Motor neuron (in vitro differentiated cells): ENCODE data around the gene COL25A1. TPM values are rescaled to one million over a fixed set of nuclear protein-coding genes. Genes with fewer than 3 reads are reported as not detected.

Experiments used
- ATAC-seq, 8 experiments: fragments of 200-7000 bp; cut with Tn5 transposase; replicated peaks in 6 of 8; 2 replicates each; pipeline ENCODE4 v1.8.0; 2021; ENCODE audit warnings: mild to moderate bottlenecking in 8 of 8, moderate library complexity in 8 of 8
- H3K27ac ChIP-seq, 2 donors: fragments of 250-450 bp; sonication (Bioruptor Pico); 2 replicates each; pipeline ENCODE4 v1.9.0; 2021; ENCODE audit warnings: antibody characterized with exemption in 2 of 2, mild to moderate bottlenecking in 2 of 2, moderate library complexity in 1 of 2
- H3K4me1 ChIP-seq, 2 donors: fragments of 250-450 bp; sonication (Bioruptor Pico); replicated peaks in 1 of 2; 2 replicates each; pipeline ENCODE4 v1.6.1; 2021; ENCODE audit warnings: antibody characterized with exemption in 2 of 2, mild to moderate bottlenecking in 2 of 2, moderate library complexity in 1 of 2
- H3K4me3 ChIP-seq, 5 donors: fragments of 250-450 bp; sonication (Bioruptor Pico); 2 replicates each; pipeline ENCODE4 v1.9.0; 2021; ENCODE audit warnings: antibody characterized with exemption in 5 of 5, mild to moderate bottlenecking in 5 of 5, moderate library complexity in 4 of 5
- WGBS, 10 experiments: fragments of 450-650 bp; shearing (Covaris generic); methylation state at CpG; one replicate each; pipeline ENCODE4 v1.0.0; 2022; 5-methylcytosine and 5-hydroxymethylcytosine counted together
- in situ Hi-C, 9 experiments: fragments of 400-800 bp; cut with MboI; loops; one replicate each; pipeline ENCODE4 v1.15.0; 2021; ENCODE audit warnings: low sequenced_read_pairs in 9 of 9, low pct_unique_long_range_greater_than_20kb in 2 of 9; ENCODE audit not compliant: unreplicated experiment in 9 of 9
- total RNA-seq, 8 experiments: library from RNA; unstranded; fragments of 300-600 nt; gene quantifications; 2 replicates each; pipeline versions ENCODE4 v1.2.3 to v1.2.4, GENCODE V29; 2022

The COL25A1 gene
- total RNA-seq, 8 experiments from 2014 or later = 1.3 to 15.1 (median 2.7) TPM

GRCh38 chr4:109171070-109171469 lies 131.4 kb downstream of the COL25A1 start:
- Histone ChIP-seq H3K27ac (no peak overlapping the region), H3K4me1 (peaks cover 0 to 11% of the 10 kb centered on the region in 2 donors), H3K4me3 (no peak overlapping the region)
- in situ Hi-C loops = no loop called here
- ATAC-seq = peak in 2 of 8 experiments; percentile 28 to 55

- in situ Hi-C loops = no loop called here
- no peak overlapping the region for H3K27ac ChIP-seq
- no peak for ATAC-seq
- H3K4me1 ChIP-seq = peaks cover 0 to 11% of the 10 kb centered on the region in 2 donors
- no peak overlapping the region for H3K4me3 ChIP-seq
- WGBS, 10 experiments = 8 to 100% (median 100%) methylated on average over 1 of the region's 1 CpG; no CpG with 5 or more reads in 3 of the 10 experiments
Measured at GRCh38 chr4:109169170-109169569, 133.3 kb downstream of the COL25A1 start.

- 67 to 100% (median 92%) methylated on average over 1 to 3 of the region's 3 CpGs for WGBS, 10 experiments
- in situ Hi-C loops = no loop called here
- Histone ChIP-seq H3K27ac (no peak overlapping the region), H3K4me1 (peaks cover 0 to 2% of the 10 kb centered on the region in 2 donors), H3K4me3 (no peak overlapping the region)
- no peak for ATAC-seq
Measured at GRCh38 chr4:109166586-109166985, 135.9 kb downstream of the COL25A1 start.

- in situ Hi-C loops = no loop called here
- H3K4me3 ChIP-seq = no peak overlapping the region
- peaks cover 0 to 2% of the 10 kb centered on the region in 2 donors for H3K4me1 ChIP-seq
- ATAC-seq = no peak
- H3K27ac ChIP-seq = no peak overlapping the region
Measured at GRCh38 chr4:109166126-109166525, 136.3 kb downstream of the COL25A1 start.

- Histone ChIP-seq H3K27ac (no peak overlapping the region), H3K4me3 (no peak overlapping the region), H3K4me1 (peaks cover 0 to 2% of the 10 kb centered on the region in 2 donors)
- peak in 6 of 8 experiments; percentile 35 to 77 (median 54) for ATAC-seq
- in situ Hi-C loops = no loop called here
Measured at GRCh38 chr4:109164011-109164410, 138.4 kb downstream of the COL25A1 start.

GRCh38 chr4:109163493-109163892 lies 139.0 kb downstream of the COL25A1 start:
- no peak for ATAC-seq
- no peak overlapping the region for H3K27ac ChIP-seq
- in situ Hi-C loops = no loop called here
- no peak overlapping the region for H3K4me3 ChIP-seq
- peaks cover 0 to 2% of the 10 kb centered on the region in 2 donors for H3K4me1 ChIP-seq

GRCh38 chr4:109162759-109163158 lies 139.7 kb downstream of the COL25A1 start:
- H3K27ac ChIP-seq = no peak overlapping the region
- WGBS, 10 experiments = 67 to 100% (median 83%) methylated on average over 1 to 3 of the region's 3 CpGs; no CpG with 5 or more reads in 3 of the 10 experiments
- H3K4me1 ChIP-seq = peaks cover 0 to 2% of the 10 kb centered on the region in 2 donors
- no peak overlapping the region for H3K4me3 ChIP-seq
- no peak for ATAC-seq
- in situ Hi-C loops = no loop called here

- ATAC-seq = no peak
- H3K4me1 ChIP-seq = no peaks in the 10 kb centered on the region
- H3K27ac ChIP-seq = no peak overlapping the region
- in situ Hi-C loops = no loop called here
- 46 to 97% (median 68%) methylated on average over 2 to 4 of the region's 4 CpGs; no CpG with 5 or more reads in 1 of the 10 experiments for WGBS, 10 experiments
- no peak overlapping the region for H3K4me3 ChIP-seq
Measured at GRCh38 chr4:109160494-109160893, 142.0 kb downstream of the COL25A1 start.

- no peak overlapping the region for H3K27ac ChIP-seq
- in situ Hi-C loops = no loop called here
- no peak for ATAC-seq
- no peaks in the 10 kb centered on the region for H3K4me1 ChIP-seq
- 81 to 100% (median 94%) methylated on average over 1 to 7 of the region's 7 CpGs; no CpG with 5 or more reads in 5 of the 10 experiments for WGBS, 10 experiments
- H3K4me3 ChIP-seq = no peak overlapping the region
Measured at GRCh38 chr4:109157696-109158095, 144.8 kb downstream of the COL25A1 start.

- 33 to 100% (median 86%) methylated on average over 2 of the region's 2 CpGs; no CpG with 5 or more reads in 2 of the 10 experiments for WGBS, 10 experiments
- no peak overlapping the region for H3K27ac ChIP-seq
- no peak for ATAC-seq
- H3K4me3 ChIP-seq = no peak overlapping the region
- H3K4me1 ChIP-seq = no peaks in the 10 kb centered on the region
- in situ Hi-C loops = no loop called here
Measured at GRCh38 chr4:109157205-109157604, 145.3 kb downstream of the COL25A1 start.

- Histone ChIP-seq H3K4me3 (no peak overlapping the region), H3K27ac (no peak overlapping the region), H3K4me1 (no peaks in the 10 kb centered on the region)
- in situ Hi-C loops = no loop called here
- WGBS, 10 experiments = 29 to 100% (median 90%) methylated on average over 1 to 2 of the region's 2 CpGs; no CpG with 5 or more reads in 1 of the 10 experiments
- no peak for ATAC-seq
Measured at GRCh38 chr4:109156356-109156755, 146.1 kb downstream of the COL25A1 start.

GRCh38 chr4:109155682-109156283 lies 146.7 kb downstream of the COL25A1 start:
- no peaks in the 10 kb centered on the region for H3K4me1 ChIP-seq
- WGBS, 10 experiments = 34 to 82% (median 64%) methylated on average over 1 to 4 of the region's 4 CpGs; no CpG with 5 or more reads in 1 of the 10 experiments
- H3K4me3 ChIP-seq = no peak overlapping the region
- H3K27ac ChIP-seq = no peak overlapping the region
- in situ Hi-C loops = no loop called here
- ATAC-seq = no peak

- Histone ChIP-seq H3K27ac (no peak overlapping the region), H3K4me3 (no peak overlapping the region), H3K4me1 (no peaks in the 10 kb centered on the region)
- WGBS, 10 experiments = 45 to 100% (median 90%) methylated on average over 1 to 2 of the region's 2 CpGs; no CpG with 5 or more reads in 1 of the 10 experiments
- in situ Hi-C loops = no loop called here
- ATAC-seq = peak in 1 of 8 experiments; percentile 24
Measured at GRCh38 chr4:109155084-109155483, 147.4 kb downstream of the COL25A1 start.

- H3K4me3 ChIP-seq = no peak overlapping the region
- H3K27ac ChIP-seq = no peak overlapping the region
- 0 to 86% (median 46%) methylated on average over 1 to 4 of the region's 4 CpGs; no CpG with 5 or more reads in 2 of the 10 experiments for WGBS, 10 experiments
- ATAC-seq = peak in 3 of 8 experiments; percentile 68 to 99 (median 98)
- H3K4me1 ChIP-seq = no peaks in the 10 kb centered on the region
- in situ Hi-C loops = no loop called here
Measured at GRCh38 chr4:109154424-109154823, 148.0 kb downstream of the COL25A1 start.
